GM10266 (cell line): Measurements from ENCODE around the gene ZMAT5.

ENCODE experiments used
- DNase-seq: peaks from one replicate; pipeline ENCODE4 v3.0.0; 2012; ENCODE audit errors: extremely low spot score
- TF ChIP-seq, protein P1 (sequence below): IDR thresholded peaks from 2 replicates; pipeline ENCODE4 v1.5.1; 2012; ENCODE audit warnings: mild to moderate bottlenecking, low read depth; ENCODE audit not compliant: control insufficient read depth, insufficient read depth; ENCODE audit errors: missing control alignments

Gene ZMAT5

DNA sequence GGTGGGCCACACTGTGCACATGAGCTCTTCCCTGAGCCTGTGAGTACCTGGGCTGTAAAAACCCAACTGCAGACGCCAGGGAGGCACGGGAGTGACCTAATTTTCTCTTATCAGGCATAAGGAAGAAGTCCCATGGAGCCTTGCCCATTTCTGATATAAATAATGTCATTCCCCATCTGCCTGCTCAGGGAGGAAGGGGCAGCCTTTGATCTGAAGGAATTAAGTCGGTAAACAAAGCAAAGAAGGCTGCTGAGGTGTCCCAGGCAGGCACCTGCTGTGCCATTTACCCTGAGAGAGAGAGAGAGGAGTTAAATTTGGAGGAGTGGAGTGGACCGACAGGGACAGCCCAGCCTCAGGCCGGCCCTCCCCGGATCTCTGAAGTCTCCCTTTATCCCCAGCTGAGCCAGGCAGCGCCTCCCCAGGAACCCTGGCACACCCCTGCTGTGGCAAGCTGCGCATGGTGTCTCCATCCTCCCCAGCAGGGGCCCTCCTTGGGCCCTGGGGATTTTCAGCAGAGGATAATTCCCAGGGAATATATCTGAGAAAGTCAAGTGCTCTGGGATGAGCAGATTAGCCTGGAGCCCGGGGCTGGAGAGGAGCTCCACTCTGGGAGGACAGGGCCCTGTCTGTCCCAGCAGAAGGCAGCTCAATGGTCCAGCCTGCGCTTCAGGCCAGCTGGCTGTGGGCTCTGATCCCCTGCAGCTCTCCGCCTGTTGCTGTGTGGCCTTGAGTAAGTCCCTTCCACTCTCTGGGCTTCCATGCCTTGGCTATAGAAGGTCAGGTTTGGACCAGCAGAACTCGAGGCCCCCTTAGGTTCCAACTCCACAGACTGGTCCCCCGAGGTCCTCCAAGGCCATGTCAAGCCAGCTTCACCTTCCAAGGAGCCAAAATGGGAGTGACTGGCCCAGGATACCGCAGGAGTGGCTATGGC is 64.5 kb downstream of the ZMAT5 start:
- TF ChIP-seq, protein P1, sequence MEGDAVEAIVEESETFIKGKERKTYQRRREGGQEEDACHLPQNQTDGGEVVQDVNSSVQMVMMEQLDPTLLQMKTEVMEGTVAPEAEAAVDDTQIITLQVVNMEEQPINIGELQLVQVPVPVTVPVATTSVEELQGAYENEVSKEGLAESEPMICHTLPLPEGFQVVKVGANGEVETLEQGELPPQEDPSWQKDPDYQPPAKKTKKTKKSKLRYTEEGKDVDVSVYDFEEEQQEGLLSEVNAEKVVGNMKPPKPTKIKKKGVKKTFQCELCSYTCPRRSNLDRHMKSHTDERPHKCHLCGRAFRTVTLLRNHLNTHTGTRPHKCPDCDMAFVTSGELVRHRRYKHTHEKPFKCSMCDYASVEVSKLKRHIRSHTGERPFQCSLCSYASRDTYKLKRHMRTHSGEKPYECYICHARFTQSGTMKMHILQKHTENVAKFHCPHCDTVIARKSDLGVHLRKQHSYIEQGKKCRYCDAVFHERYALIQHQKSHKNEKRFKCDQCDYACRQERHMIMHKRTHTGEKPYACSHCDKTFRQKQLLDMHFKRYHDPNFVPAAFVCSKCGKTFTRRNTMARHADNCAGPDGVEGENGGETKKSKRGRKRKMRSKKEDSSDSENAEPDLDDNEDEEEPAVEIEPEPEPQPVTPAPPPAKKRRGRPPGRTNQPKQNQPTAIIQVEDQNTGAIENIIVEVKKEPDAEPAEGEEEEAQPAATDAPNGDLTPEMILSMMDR: no peak
- DNase-seq: no peak

DNA sequence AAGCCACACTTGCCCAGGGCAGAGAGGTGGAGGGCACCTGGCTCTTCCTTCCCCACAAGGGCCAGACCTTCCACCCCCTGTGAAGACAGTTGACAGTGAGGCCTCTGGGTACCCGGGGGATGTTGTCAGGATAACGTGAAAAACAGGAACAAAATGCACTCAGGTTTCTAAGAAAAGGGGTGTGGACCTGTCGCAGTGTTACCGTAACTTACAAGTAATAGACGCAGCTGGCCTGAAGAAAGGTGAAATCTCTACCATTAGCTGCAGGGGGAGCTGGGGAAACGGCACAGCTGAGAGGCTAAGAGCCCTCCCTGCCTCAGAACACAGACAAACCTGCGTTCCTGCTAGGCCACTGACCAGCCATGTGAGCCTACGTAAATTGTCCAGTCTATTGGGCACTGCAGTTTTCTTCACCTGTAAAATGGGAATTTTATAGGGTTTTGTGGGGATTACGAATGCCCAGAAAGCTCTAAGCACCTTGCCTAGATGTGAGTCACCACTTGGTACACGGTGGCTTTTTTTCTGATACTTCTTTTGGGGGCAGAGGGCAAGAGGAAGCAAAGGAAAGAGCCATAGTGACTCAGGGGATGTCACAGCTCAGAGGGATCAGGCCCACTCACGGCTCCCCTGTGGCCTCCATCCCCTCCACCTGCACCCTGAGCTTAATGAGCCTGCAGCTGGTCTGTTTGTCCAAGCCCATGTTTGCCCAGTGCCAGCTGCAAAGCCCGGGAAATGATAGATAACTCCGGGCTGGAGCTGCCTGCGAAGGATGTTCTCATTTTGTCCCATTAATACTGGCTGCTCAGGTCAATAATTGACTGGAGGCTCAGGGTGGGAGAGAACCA is 65.4 kb downstream of the ZMAT5 start:
- no peak for DNase-seq
- TF ChIP-seq, protein P1: peak; percentile 12

DNA sequence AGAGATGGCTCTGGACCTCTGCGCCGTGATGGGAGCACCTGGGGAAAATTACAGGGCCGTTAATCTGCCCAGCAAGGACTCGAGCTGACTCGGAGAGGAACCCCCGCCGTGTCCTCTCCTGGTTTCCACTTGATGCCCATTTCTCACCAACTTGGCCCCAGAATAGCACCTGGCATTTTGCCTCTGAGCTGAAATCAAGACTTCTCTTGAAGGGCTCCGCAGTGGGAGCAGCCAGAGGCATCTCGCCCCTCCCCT is 66.0 kb downstream of the ZMAT5 start:
- DNase-seq: no peak
- TF ChIP-seq, protein P1: no peak

DNA sequence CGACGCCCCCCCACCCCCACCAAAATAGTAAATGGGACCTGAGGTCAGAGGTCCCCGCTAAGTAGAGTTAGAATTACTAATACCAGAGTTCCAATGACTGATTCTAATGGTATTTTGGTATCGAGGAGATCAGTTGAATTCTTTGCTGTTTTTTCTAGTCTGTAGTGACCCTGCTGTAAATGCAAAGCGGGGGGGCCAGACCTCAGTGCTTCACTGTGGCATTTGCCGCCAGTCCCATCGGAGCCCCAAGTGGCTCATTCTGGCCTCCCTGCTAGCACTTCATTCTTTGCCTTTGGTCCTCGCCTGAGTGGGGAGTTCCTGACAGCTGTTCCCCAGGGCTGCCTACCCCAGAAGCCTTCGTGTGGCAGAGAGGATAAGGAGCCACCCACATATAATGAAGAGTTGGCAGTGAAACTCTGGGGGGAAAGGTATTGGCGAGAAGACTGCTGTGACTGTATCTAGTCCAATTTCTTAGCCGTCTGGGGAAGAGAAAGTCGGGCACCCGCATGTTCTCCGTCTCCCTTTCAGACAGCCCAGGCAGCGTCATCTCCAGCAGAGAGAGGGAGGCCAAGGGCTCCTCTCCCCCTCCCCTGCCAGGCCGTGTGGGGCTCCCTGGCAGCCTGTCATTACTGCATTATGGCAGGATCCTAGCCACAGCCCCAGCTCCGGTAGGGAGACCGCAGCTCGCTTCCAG is 66.5 kb downstream of the ZMAT5 start:
- no peak for DNase-seq

DNA sequence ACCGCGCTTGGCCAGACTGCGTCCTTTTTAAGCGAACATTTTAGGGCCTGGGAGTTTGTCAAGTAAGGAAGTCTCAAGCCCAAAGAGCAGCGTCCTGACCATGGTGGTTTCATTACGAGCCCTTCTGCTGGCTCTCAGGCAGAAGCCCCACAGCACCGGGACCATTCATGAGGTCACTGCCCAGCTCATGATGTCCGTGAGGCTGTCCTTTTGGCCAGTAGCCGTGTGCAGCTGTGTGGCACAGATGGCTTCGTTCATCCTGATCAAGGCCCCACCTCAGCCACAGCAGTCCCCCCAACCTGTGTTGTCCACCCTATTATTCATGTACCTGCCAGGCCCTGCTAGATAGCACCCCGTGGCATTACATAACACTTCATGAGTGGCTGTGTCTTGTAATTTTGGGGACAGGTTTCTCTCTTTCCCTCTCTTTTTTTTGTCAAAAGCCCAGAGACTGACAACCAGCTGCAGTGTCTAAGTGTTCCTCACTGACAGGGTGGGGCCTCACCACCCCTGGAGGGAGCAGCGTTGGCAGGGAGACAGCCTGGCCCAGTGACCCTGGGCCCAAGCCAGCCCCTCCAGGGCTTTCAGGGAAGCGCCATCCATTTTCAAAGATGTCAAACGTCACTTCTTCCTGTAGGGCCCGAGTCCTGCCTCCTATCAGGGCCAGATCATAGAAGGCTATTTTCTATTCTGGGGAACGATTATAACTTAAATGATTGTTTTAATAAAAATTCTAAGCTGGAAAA is 68.8 kb downstream of the ZMAT5 start:
- no peak for DNase-seq
- TF ChIP-seq, protein P1: no peak

More for the DNA sequence above, 66.5 kb downstream of the ZMAT5 start:
- TF ChIP-seq, protein P1: no peak

DNA sequence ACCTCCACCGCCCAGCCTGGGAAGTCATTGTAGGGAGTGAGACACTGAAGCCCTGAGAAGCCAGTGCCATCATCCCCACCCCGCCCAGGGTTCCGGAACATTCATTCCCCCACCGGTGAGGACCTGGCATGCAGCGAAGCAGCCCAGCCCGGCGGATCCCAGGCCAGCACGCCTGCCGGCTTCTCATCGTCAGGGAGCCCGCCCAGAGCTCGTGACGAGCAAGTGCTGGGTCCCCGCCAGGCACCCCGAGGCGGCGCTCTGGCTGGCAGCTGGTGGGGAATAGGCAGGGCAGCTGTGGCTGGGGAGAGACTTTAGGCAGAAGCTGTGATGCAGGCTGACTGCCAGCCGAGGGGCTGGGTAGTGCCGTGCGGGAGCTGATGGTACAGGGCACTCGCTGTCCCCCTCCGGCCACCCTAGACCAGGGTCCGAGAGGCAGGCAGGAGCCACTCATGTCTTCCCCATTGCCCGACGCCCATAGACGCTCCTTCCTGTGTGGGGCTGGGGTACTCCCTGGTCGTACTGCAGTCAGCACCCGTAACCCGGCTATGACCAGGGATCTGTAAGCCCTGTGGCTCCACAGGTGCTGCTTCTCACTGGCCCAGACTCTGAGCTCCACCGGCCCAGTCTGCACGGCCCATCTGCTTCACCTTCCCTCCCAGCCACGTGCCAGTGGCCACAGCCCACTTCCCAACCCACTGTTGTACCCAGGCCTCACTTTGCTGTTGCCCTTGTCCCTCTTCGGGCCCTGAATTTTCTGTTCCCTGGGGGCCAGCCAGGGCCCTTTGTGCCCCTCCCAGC is 71.5 kb downstream of the ZMAT5 start:
- TF ChIP-seq, protein P1: no peak
- no peak for DNase-seq
